ENCODE measurements around the gene KCNH2.

DNA sequence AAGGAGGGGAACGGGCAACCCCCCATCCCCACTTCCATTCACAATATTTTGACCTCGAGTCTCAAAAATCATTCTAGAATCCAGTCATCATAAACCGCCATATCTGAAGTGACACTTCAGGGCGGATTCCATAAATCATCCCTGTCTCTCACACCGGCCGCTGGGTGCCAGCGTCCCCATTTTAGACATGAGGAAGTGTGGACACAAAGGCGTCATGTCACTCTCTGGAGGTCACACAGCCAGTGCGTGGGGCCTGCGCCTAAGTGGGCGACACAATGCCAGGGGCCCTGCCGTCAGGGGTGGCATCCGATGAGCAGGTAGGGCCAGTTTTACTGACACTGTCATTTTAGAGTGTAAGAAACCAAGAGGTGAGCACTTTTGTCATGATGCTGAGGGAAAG lies 19.5 kb downstream of the KCNH2 start:
- no peak for TF ChIP-seq POLR2AphosphoS5 (IDR thresholded peaks at IDR 0.05; ENCODE audit: low read depth, low read length)
- TF ChIP-seq, protein P1, sequence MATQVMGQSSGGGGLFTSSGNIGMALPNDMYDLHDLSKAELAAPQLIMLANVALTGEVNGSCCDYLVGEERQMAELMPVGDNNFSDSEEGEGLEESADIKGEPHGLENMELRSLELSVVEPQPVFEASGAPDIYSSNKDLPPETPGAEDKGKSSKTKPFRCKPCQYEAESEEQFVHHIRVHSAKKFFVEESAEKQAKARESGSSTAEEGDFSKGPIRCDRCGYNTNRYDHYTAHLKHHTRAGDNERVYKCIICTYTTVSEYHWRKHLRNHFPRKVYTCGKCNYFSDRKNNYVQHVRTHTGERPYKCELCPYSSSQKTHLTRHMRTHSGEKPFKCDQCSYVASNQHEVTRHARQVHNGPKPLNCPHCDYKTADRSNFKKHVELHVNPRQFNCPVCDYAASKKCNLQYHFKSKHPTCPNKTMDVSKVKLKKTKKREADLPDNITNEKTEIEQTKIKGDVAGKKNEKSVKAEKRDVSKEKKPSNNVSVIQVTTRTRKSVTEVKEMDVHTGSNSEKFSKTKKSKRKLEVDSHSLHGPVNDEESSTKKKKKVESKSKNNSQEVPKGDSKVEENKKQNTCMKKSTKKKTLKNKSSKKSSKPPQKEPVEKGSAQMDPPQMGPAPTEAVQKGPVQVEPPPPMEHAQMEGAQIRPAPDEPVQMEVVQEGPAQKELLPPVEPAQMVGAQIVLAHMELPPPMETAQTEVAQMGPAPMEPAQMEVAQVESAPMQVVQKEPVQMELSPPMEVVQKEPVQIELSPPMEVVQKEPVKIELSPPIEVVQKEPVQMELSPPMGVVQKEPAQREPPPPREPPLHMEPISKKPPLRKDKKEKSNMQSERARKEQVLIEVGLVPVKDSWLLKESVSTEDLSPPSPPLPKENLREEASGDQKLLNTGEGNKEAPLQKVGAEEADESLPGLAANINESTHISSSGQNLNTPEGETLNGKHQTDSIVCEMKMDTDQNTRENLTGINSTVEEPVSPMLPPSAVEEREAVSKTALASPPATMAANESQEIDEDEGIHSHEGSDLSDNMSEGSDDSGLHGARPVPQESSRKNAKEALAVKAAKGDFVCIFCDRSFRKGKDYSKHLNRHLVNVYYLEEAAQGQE (IDR thresholded peaks at IDR 0.05; ENCODE audit: insufficient read depth in 1 of 2, low read depth in 2 of 2, low read length in 2 of 2), result no peak
- no peak for TF ChIP-seq SIN3A (IDR thresholded peaks at IDR 0.05; ENCODE audit: borderline replicate concordance, insufficient read depth, low read length)
